ENCODE measurements around the gene MYOZ3.

The MYOZ3 gene

GRCh38 chr5:150659360-150660107 is 1.5 kb upstream of the MYOZ3 start:
- DNase-seq = no peak

- DNase-seq = no peak
Observed at GRCh38 chr5:150660108-150660831, 781 bp upstream of the MYOZ3 start.

GRCh38 chr5:150661821-150662596 is 958 bp downstream of the MYOZ3 start:
- DNase-seq = no peak

GRCh38 chr5:150662731-150663516 is 1.9 kb downstream of the MYOZ3 start:
- no peak for DNase-seq

- DNase-seq = no peak
Observed at GRCh38 chr5:150663936-150664335, 2.9 kb downstream of the MYOZ3 start.

GRCh38 chr5:150665044-150665443 is 4.0 kb downstream of the MYOZ3 start:
- no peak for DNase-seq

- DNase-seq = no peak
Observed at GRCh38 chr5:150670275-150670947, 9.4 kb downstream of the MYOZ3 start.

GRCh38 chr5:150670948-150671310 is 9.9 kb downstream of the MYOZ3 start:
- no peak for DNase-seq

- no peak for DNase-seq
Observed at GRCh38 chr5:150671509-150672236, 10.6 kb downstream of the MYOZ3 start.

GRCh38 chr5:150672237-150672883 is 11.3 kb downstream of the MYOZ3 start:
- DNase-seq = no peak

- DNase-seq = no peak
Observed at GRCh38 chr5:150672884-150673275, 11.8 kb downstream of the MYOZ3 start.

- no peak for DNase-seq
Observed at GRCh38 chr5:150674341-150674821, 13.3 kb downstream of the MYOZ3 start.

GRCh38 chr5:150675069-150675468 is 14.0 kb downstream of the MYOZ3 start:
- DNase-seq = no peak

GRCh38 chr5:150676578-150676977 is 15.5 kb downstream of the MYOZ3 start:
- no peak for DNase-seq

GRCh38 chr5:150689120-150689519 is 28.1 kb downstream of the MYOZ3 start:
- no peak for DNase-seq

GRCh38 chr5:150690760-150691159 is 29.7 kb downstream of the MYOZ3 start:
- DNase-seq = no peak

GRCh38 chr5:150692276-150692675 is 31.2 kb downstream of the MYOZ3 start:
- no peak for DNase-seq

GRCh38 chr5:150694612-150695011 is 33.6 kb downstream of the MYOZ3 start:
- DNase-seq = no peak

- DNase-seq = no peak
Observed at GRCh38 chr5:150700246-150700593, 39.2 kb downstream of the MYOZ3 start.

GRCh38 chr5:150700594-150701377 is 39.7 kb downstream of the MYOZ3 start, which contains the start of gene RBM22:
RBM22 (minus strand) TSS chr5:150701062; CDS start chr5:150700985, 77 bp downstream.
- DNase-seq = peak; percentile 57
